Measurements from ENCODE around the gene S100A7A.
A peak's percentile ranks its signal among the peaks of the same experiment; 100 is the strongest.

Gene S100A7A

GRCh38 chr1:153415850-153416570 lies at the start of gene S100A7A:
TSS of gene S100A7A (plus strand) at chr1:153416520. CDS start at chr1:153418083, 1,563 bp downstream.
- no peak for DNase-seq

- no peak for DNase-seq
Measured at GRCh38 chr1:153367090-153367489, 49.2 kb upstream of the S100A7A start.

- DNase-seq: no peak
Measured at GRCh38 chr1:153368495-153368894, 47.8 kb upstream of the S100A7A start.

GRCh38 chr1:153370146-153370545 lies 46.2 kb upstream of the S100A7A start:
- DNase-seq: no peak

GRCh38 chr1:153371231-153371630 lies 45.1 kb upstream of the S100A7A start:
- no peak for DNase-seq

- DNase-seq: no peak
Measured at GRCh38 chr1:153372571-153372970, 43.7 kb upstream of the S100A7A start.

- DNase-seq: no peak
Measured at GRCh38 chr1:153374071-153374470, 42.2 kb upstream of the S100A7A start.

- DNase-seq: no peak
Measured at GRCh38 chr1:153375511-153375910, 40.8 kb upstream of the S100A7A start, which contains the start of gene S100A12. TSS of gene S100A12 (minus strand) at chr1:153375621. CDS start at chr1:153374592, 1,029 bp downstream.

- DNase-seq: no peak
Measured at GRCh38 chr1:153379591-153379990, 36.7 kb upstream of the S100A7A start.

- DNase-seq: no peak
Measured at GRCh38 chr1:153380711-153381110, 35.6 kb upstream of the S100A7A start.

- DNase-seq: no peak
Measured at GRCh38 chr1:153384958-153385580, 31.3 kb upstream of the S100A7A start.

GRCh38 chr1:153386500-153386901 lies 29.8 kb upstream of the S100A7A start:
- peak in 1 of 2 donors; percentile 48 for DNase-seq

- DNase-seq: no peak
Measured at GRCh38 chr1:153387001-153387400, 29.3 kb upstream of the S100A7A start.

- DNase-seq: no peak
Measured at GRCh38 chr1:153387785-153388184, 28.5 kb upstream of the S100A7A start.

- DNase-seq: no peak
Measured at GRCh38 chr1:153389401-153389800, 26.9 kb upstream of the S100A7A start.

- DNase-seq: no peak
Measured at GRCh38 chr1:153389973-153390879, 26.1 kb upstream of the S100A7A start.

GRCh38 chr1:153390938-153391710 lies 25.2 kb upstream of the S100A7A start, which contains the start of gene S100A8:
TSS of gene S100A8 (minus strand) at chr1:153391073. CDS start at chr1:153390535, 538 bp downstream.
- DNase-seq: peak; percentile 3 to 54

GRCh38 chr1:153392258-153392657 lies 24.1 kb upstream of the S100A7A start:
- DNase-seq: no peak

- DNase-seq: no peak
Measured at GRCh38 chr1:153392822-153393221, 23.5 kb upstream of the S100A7A start.

- DNase-seq: no peak
Measured at GRCh38 chr1:153393926-153394325, 22.4 kb upstream of the S100A7A start.

GRCh38 chr1:153394391-153394790 lies 21.9 kb upstream of the S100A7A start:
- no peak for DNase-seq

- DNase-seq: no peak
Measured at GRCh38 chr1:153395136-153395685, 21.1 kb upstream of the S100A7A start.

All from CD4-positive, alpha-beta T cell treated with Interleukin-1 beta for 1 hour (primary cell).